Measurements from ENCODE around the gene DDIT3. TPM values are rescaled to one million over a fixed set of nuclear protein-coding genes. Genes with fewer than 3 reads are reported as not detected.

The DDIT3 gene
- total and polyA plus RNA-seq, 2 of the 13 experiments (the other 11 are each of a cell fraction or from before 2014, with no cell fraction given), result 27.5 to 48.7 TPM

GRCh38 chr12:57515934-57516541 lies 4.3 kb downstream of the DDIT3 start:
- H3K4me1 ChIP-seq (ENCODE audit: insufficient read depth, low read length), result peaks cover 19% of the 10 kb centered on the region
- ATAC-seq (no peak), DNase-seq (ENCODE audit: low spot score) (no peak), FAIRE-seq (no peak)
- in situ Hi-C loops (cut with HindIII; ENCODE audit: extremely low pct_ligation_motif_present, low pct_unique_long_range_greater_than_20kb), result no loop called here
- no peak overlapping the region for H3K9ac ChIP-seq (ENCODE audit: insufficient read depth, low read depth, low read length)
- H3K27ac ChIP-seq (ENCODE audit: extremely low read length, insufficient read depth, low read length), result no peak overlapping the region
- intact Hi-C loops (cut with micrococcal nuclease; ENCODE audit: unreplicated experiment), result no loop called here
- BruUV-seq (replicated peaks), result TSS peak; percentile 13
- H3K79me2 ChIP-seq (ENCODE audit: insufficient read depth, low read length), result peaks cover 24% of the 10 kb centered on the region
- no peak overlapping the region for H3K4me2 ChIP-seq (ENCODE audit: low read depth, low read length)
- CTCF ChIA-PET (ENCODE audit: low intra/inter-chr PET ratio, low total read pairs), result no interaction called here
- POLR2A ChIA-PET, result interaction anchor here (1.0 to 7.8 kb wide), 6 partner anchors 8 to 75 kb away, joined by 3 to 90 read pairs (median 6); partner anchors contain the start of genes INHBE and PIP4K2C
- no peak overlapping the region for H3K4me3 ChIP-seq (replicated peaks in 1 of 3; ENCODE audit: insufficient read depth in 1 of 3, low read depth in 2 of 3, low read length in 3 of 3)
- H3K27me3 ChIP-seq (ENCODE audit: control insufficient read depth in 1 of 2, insufficient read depth in 2 of 2, low read length in 2 of 2), result no peaks in the 10 kb centered on the region; a peak in 1 of 5 replicates
- peaks cover 31 to 63% of the 10 kb centered on the region in 2 experiments for H3K36me3 ChIP-seq (replicated peaks in 1 of 2; ENCODE audit: control insufficient read depth in 1 of 2, insufficient read depth in 2 of 2, low read length in 2 of 2)
- TF ChIP-seq AGO2 (optimal IDR thresholded peaks at IDR 0.05; ENCODE audit: low read depth, low read length) (peak; percentile 9), ZNF878 (CRISPR knock-in tag; IDR thresholded peaks at IDR 0.05) (no peak), POLR2G (IDR thresholded peaks at IDR 0.05; ENCODE audit: low read depth, low read length) (peak; percentile 77), ZNF382 (CRISPR knock-in tag; IDR thresholded peaks at IDR 0.05; ENCODE audit: borderline replicate concordance) (no peak), RBM22 (optimal IDR thresholded peaks at IDR 0.05; ENCODE audit: low read length) (peak; percentile 83), POLR2A (IDR thresholded peaks at IDR 0.05; ENCODE audit: insufficient read depth in 1 of 2, low read depth in 2 of 2, low read length in 2 of 2) (peak; percentile 7 to 44; a peak in 3 of 4 replicates), ZNF281 (CRISPR knock-in tag; IDR thresholded peaks at IDR 0.05; ENCODE audit: borderline replicate concordance) (no peak)
- 95% methylated on average over 11 of the region's 11 CpGs for WGBS (ENCODE audit: low lambda C conversion rate)
- H2AFZ ChIP-seq (ENCODE audit: low read length), result no peak overlapping the region
- no peaks in the 10 kb centered on the region for H3K9me3 ChIP-seq (ENCODE audit: low read length)
- H4K20me1 ChIP-seq (ENCODE audit: insufficient read depth, low read length), result peaks cover 35% of the 10 kb centered on the region

Data from HepG2 (cell line).